H9 (cell line): Measurements from ENCODE around the gene RCN2. TPM values are rescaled to one million over a fixed set of nuclear protein-coding genes. Genes with fewer than 3 reads are reported as not detected.
A peak's percentile ranks its signal among the peaks of the same experiment; 100 is the strongest.

Experiments
- DNase-seq: peaks from one replicate; pipeline ENCODE4 v3.0.0-alpha.2; 2017
- H2AFZ ChIP-seq: one replicate; pipeline ENCODE4 v1.6.1; 2013; ENCODE audit warnings: mild to moderate bottlenecking, low read length, control low read depth, moderate library complexity
- H2AK5ac ChIP-seq: 2 replicates; pipeline ENCODE4 v1.6.1; 2013; ENCODE audit warnings: low read length, control low read depth, mixed read lengths; ENCODE audit not compliant: insufficient read length
- H2BK120ac ChIP-seq: one replicate; pipeline ENCODE4 v1.6.1; 2013; ENCODE audit warnings: low read depth, mild to moderate bottlenecking, low read length, control low read depth, inconsistent platforms; ENCODE audit not compliant: poor library complexity, severe bottlenecking
- H2BK12ac ChIP-seq: 2 replicates; pipeline ENCODE4 v1.6.1; 2013; ENCODE audit warnings: low read length, control low read depth, mixed read lengths, low read depth; ENCODE audit not compliant: insufficient read length
- H2BK15ac ChIP-seq: 2 replicates; pipeline ENCODE4 v1.6.1; 2013; ENCODE audit warnings: low read depth, low read length, control low read depth
- H2BK20ac ChIP-seq: one replicate; pipeline ENCODE4 v1.6.1; 2013; ENCODE audit warnings: low read depth, mild to moderate bottlenecking, low read length, control low read depth, inconsistent platforms; ENCODE audit not compliant: poor library complexity, severe bottlenecking
- H2BK5ac ChIP-seq: 2 replicates; pipeline ENCODE4 v1.6.1; 2013; ENCODE audit warnings: low read length, control low read depth, mixed read lengths; ENCODE audit not compliant: insufficient read length
- H3K14ac ChIP-seq: 2 replicates; pipeline ENCODE4 v1.6.1; 2013; ENCODE audit warnings: low read length, control low read depth; ENCODE audit not compliant: insufficient read depth
- H3K18ac ChIP-seq: 2 replicates; pipeline ENCODE4 v1.6.1; 2013; ENCODE audit warnings: low read depth, mild to moderate bottlenecking, mixed read lengths, low read length, control low read depth; ENCODE audit not compliant: insufficient read length
- H3K23ac ChIP-seq: 2 replicates; pipeline ENCODE4 v1.6.1; 2013; ENCODE audit warnings: low read length, control low read depth, mixed read lengths, low read depth; ENCODE audit not compliant: insufficient read length
- H3K23me2 ChIP-seq: 2 replicates; pipeline ENCODE4 v1.6.1; 2013; ENCODE audit warnings: low read depth, mild to moderate bottlenecking, mixed read lengths, low read length, control low read depth; ENCODE audit not compliant: insufficient read length, poor library complexity, severe bottlenecking
- H3K27ac ChIP-seq: 2 replicates; pipeline ENCODE4 v1.5.1; 2013; ENCODE audit warnings: low read length, control low read depth, mixed read lengths, low read depth; ENCODE audit not compliant: insufficient read length
- H3K27me3 ChIP-seq: 2 replicates; pipeline ENCODE4 v1.6.1; 2013; ENCODE audit warnings: low read length, control low read depth, inconsistent platforms; ENCODE audit not compliant: insufficient read depth
- H3K4ac ChIP-seq: 2 replicates; pipeline ENCODE4 v1.6.1; 2013; ENCODE audit warnings: low read depth, mild to moderate bottlenecking, control low read depth, inconsistent platforms, low read length, moderate library complexity
- H3K4me1 ChIP-seq: 2 replicates; pipeline ENCODE4 v1.6.1; 2013; ENCODE audit warnings: low read length, control low read depth, inconsistent platforms; ENCODE audit not compliant: insufficient read depth
- H3K4me2 ChIP-seq: 2 replicates; pipeline ENCODE4 v1.6.1; 2013; ENCODE audit warnings: low read length, control low read depth, mixed read lengths; ENCODE audit not compliant: insufficient read length, insufficient read depth
- H3K56ac ChIP-seq: 2 replicates; pipeline ENCODE4 v1.6.1; 2013; ENCODE audit warnings: low read depth, mild to moderate bottlenecking, mixed read lengths, low read length, control low read depth; ENCODE audit not compliant: insufficient read length
- H3K79me1 ChIP-seq: 2 replicates; pipeline ENCODE4 v1.6.1; 2013; ENCODE audit warnings: low read depth, mild to moderate bottlenecking, moderate library complexity, low read length, control low read depth, inconsistent platforms; ENCODE audit not compliant: insufficient read depth, poor library complexity, severe bottlenecking
- H3K79me2 ChIP-seq: 2 replicates; pipeline ENCODE4 v1.6.1; 2013; ENCODE audit warnings: low read length, control low read depth, inconsistent platforms; ENCODE audit not compliant: insufficient read depth
- H3K9ac ChIP-seq: 2 replicates; pipeline ENCODE4 v1.6.1; 2013; ENCODE audit warnings: low read length, control low read depth, mixed read lengths; ENCODE audit not compliant: insufficient read length; ENCODE audit errors: extremely low read depth
- H3K9me3 ChIP-seq: one replicate; pipeline ENCODE4 v1.6.1; 2013; ENCODE audit warnings: low read depth, low read length, inconsistent platforms; ENCODE audit not compliant: control insufficient read depth
- H3T11ph ChIP-seq: one replicate; pipeline ENCODE4 v1.6.1; 2013; ENCODE audit warnings: mild to moderate bottlenecking, low read length, control low read depth, inconsistent platforms
- H4K20me1 ChIP-seq: one replicate; pipeline ENCODE4 v1.6.1; 2013; ENCODE audit not compliant: control insufficient read depth, insufficient read length, insufficient read depth
- H4K5ac ChIP-seq: 2 replicates; pipeline ENCODE4 v1.6.1; 2013; ENCODE audit warnings: low read depth, mild to moderate bottlenecking, mixed read lengths, low read length, control low read depth; ENCODE audit not compliant: insufficient read length
- H4K8ac ChIP-seq: replicated peaks from 2 replicates; pipeline ENCODE4 v1.6.1; 2013; ENCODE audit warnings: low read length, control low read depth, mixed read lengths, low read depth; ENCODE audit not compliant: insufficient read length
- H4K91ac ChIP-seq: 2 replicates; pipeline ENCODE4 v1.6.1; 2013; ENCODE audit warnings: low read depth, mild to moderate bottlenecking, moderate library complexity, mixed read lengths, low read length, control low read depth; ENCODE audit not compliant: insufficient read length
- H3K27ac Mint-ChIP-seq, 3 experiments: 2 replicates in 2 of 3; 3 replicates in 1 of 3; pipeline ENCODE4 v1.8.0; 2020 to 2021; ENCODE audit warnings: mixed read lengths in 3 of 3, mild to moderate bottlenecking in 1 of 3, moderate library complexity in 1 of 3
- H3K27me3 Mint-ChIP-seq: 2 replicates; pipeline ENCODE4 v1.8.0; 2021; ENCODE audit warnings: low read depth, mild to moderate bottlenecking, moderate library complexity, mixed read lengths
- H3K36me3 Mint-ChIP-seq, 3 experiments: 2 replicates in 2 of 3; 3 replicates in 1 of 3; pipeline ENCODE4 v1.8.0; 2020 to 2021; ENCODE audit warnings: low read depth in 3 of 3, mixed read lengths in 3 of 3; ENCODE audit not compliant: insufficient read depth in 1 of 3
- H3K4me1 Mint-ChIP-seq, 2 experiments: 2 replicates each; pipeline ENCODE4 v1.8.0; 2020; ENCODE audit warnings: mixed read lengths in 2 of 2
- H3K4me3 Mint-ChIP-seq, 2 experiments: 2 replicates in 1 of 2; 3 replicates in 1 of 2; pipeline ENCODE4 v1.8.0; 2020 to 2021; ENCODE audit warnings: mild to moderate bottlenecking in 2 of 2, mixed read lengths in 2 of 2, moderate library complexity in 1 of 2
- H3K9me3 Mint-ChIP-seq, 2 experiments: 2 replicates in 1 of 2; 3 replicates in 1 of 2; pipeline ENCODE4 v1.8.0; 2020; ENCODE audit warnings: mild to moderate bottlenecking in 2 of 2, mixed read lengths in 2 of 2, moderate library complexity in 1 of 2
- CTCF ChIP-seq: fragments of 200-600 bp; sonication (generic); conservative IDR thresholded peaks from 3 replicates; pipeline ENCODE4 v1.8.0; 2021; ENCODE audit warnings: antibody characterized with exemption, mild to moderate bottlenecking
- WGBS: extraction: QIAGEN DNeasy Blood & Tissue Kit; methylation state at CpG from one replicate; pipeline ENCODE4 v1.1.7; 2013; ENCODE audit warnings: missing lambda C conversion rate, low lambda C conversion rate, mixed read lengths; ENCODE audit not compliant: insufficient read length; ENCODE audit errors: extremely low coverage; 5-methylcytosine and 5-hydroxymethylcytosine counted together
- total RNA-seq: library from RNA; stranded (reverse); gene quantifications from 2 replicates; pipeline ENCODE4 v1.2.1, GENCODE V29; 2021

RCN2 gene
- total RNA-seq, 1 experiment from 2014 or later, result 139 TPM

GRCh38 chr15:76988867-76989780, 57.6 kb downstream of the RCN2 start:
- Histone ChIP-seq H3K4ac (no peak overlapping the region), H4K8ac (no peak overlapping the region), H3K14ac (peak overlapping the region; percentile 42; the same call in 1 of the 2 replicates), H3K4me1 (no peaks in the 10 kb centered on the region), H2BK120ac (no peak overlapping the region), H3K27me3 (no peaks in the 10 kb centered on the region), H3K9ac (no peak overlapping the region), H3K79me1 (no peaks in the 10 kb centered on the region), H2AK5ac (no peak overlapping the region), H3K23me2 (no peaks in the 10 kb centered on the region), H3K4me2 (no peak overlapping the region), H4K91ac (no peak overlapping the region), H3K9me3 (no peaks in the 10 kb centered on the region), H3K79me2 (no peaks in the 10 kb centered on the region), H4K5ac (no peak overlapping the region), H2BK5ac (no peak overlapping the region), H3K23ac (no peak overlapping the region), H3T11ph (no peak overlapping the region), H3K18ac (peak overlapping the region; percentile 54), H2BK20ac (no peak overlapping the region), H2BK12ac (no peak overlapping the region), H3K56ac (no peak overlapping the region), H3K27ac (no peak overlapping the region), H2AFZ (no peak overlapping the region), H2BK15ac (no peak overlapping the region), H4K20me1 (peaks cover 2% of the 10 kb centered on the region)
- no peaks in the 10 kb centered on the region for H3K9me3 Mint-ChIP-seq
- no peaks in the 10 kb centered on the region for H3K36me3 Mint-ChIP-seq
- H3K27ac Mint-ChIP-seq, result 0 out of 7 replicates have a peak overlapping the region, but pooled peaks of 1 of the 3 experiments have one; percentile 25
- no CpG with 5 or more reads among the region's 12 CpGs for WGBS
- peaks cover 2% of the 10 kb centered on the region for H3K27me3 Mint-ChIP-seq
- TF ChIP-seq CTCF, result no peak
- DNase-seq, result no peak
- no peak overlapping the region for H3K4me3 Mint-ChIP-seq
- peaks cover 8 to 11% of the 10 kb centered on the region in 2 experiments; a peak in 3 of 4 replicates for H3K4me1 Mint-ChIP-seq
